DND-41 (cell line): ENCODE data around the gene IGSF21.

Source experiments
- ATAC-seq: fragments of 200-7000 bp; cut with Tn5 transposase; 3 replicates; pipeline ENCODE4 v1.9.1; 2021; ENCODE audit warnings: low read depth; ENCODE audit not compliant: insufficient read depth
- DNase-seq: peaks from one replicate; pipeline ENCODE4 v3.0.0-alpha.2; 2020
- H2AFZ ChIP-seq: 2 replicates; pipeline ENCODE4 v1.6.0; 2012; ENCODE audit warnings: low read depth, low read length
- H3K27ac ChIP-seq: 2 replicates; pipeline ENCODE4 v1.5.1; 2012; ENCODE audit warnings: low read length, inconsistent platforms
- H3K27me3 ChIP-seq: fragments of 200-600 bp; sonication (generic); 2 replicates; pipeline ENCODE4 v1.6.0; 2012; ENCODE audit warnings: low read length, mild to moderate bottlenecking, inconsistent platforms; ENCODE audit not compliant: insufficient read depth, poor library complexity
- H3K36me3 ChIP-seq: 2 replicates; pipeline ENCODE4 v1.5.1; 2012; ENCODE audit warnings: low read length, inconsistent platforms; ENCODE audit not compliant: insufficient read depth
- H3K4me1 ChIP-seq: 2 replicates; pipeline ENCODE4 v1.5.1; 2012; ENCODE audit warnings: mild to moderate bottlenecking, low read length; ENCODE audit not compliant: insufficient read depth
- H3K4me2 ChIP-seq: 2 replicates; pipeline ENCODE4 v1.6.0; 2012; ENCODE audit warnings: mild to moderate bottlenecking, moderate library complexity, low read length, inconsistent platforms; ENCODE audit not compliant: insufficient read depth
- H3K4me3 ChIP-seq, 2 experiments: fragments of 200-600 bp in 1 of 2; shearing (Covaris generic) in 1 of 2; 2 replicates each; pipeline ENCODE4 v1.5.1; 2012 to 2016; ENCODE audit warnings: inconsistent platforms in 2 of 2, low read length in 2 of 2, mild to moderate bottlenecking in 2 of 2, low read depth in 1 of 2, moderate library complexity in 1 of 2
- H3K79me2 ChIP-seq: 2 replicates; pipeline ENCODE4 v1.6.0; 2012; ENCODE audit warnings: low read length, inconsistent platforms; ENCODE audit not compliant: insufficient read depth
- H3K9ac ChIP-seq: 2 replicates; pipeline ENCODE4 v1.6.0; 2012; ENCODE audit warnings: low read depth, mild to moderate bottlenecking, inconsistent platforms, low read length, moderate library complexity
- H3K9me3 ChIP-seq: 2 replicates; pipeline ENCODE4 v1.5.1; 2012; ENCODE audit warnings: low read length, moderate library complexity, mild to moderate bottlenecking, inconsistent platforms; ENCODE audit not compliant: insufficient read depth, severe bottlenecking
- H4K20me1 ChIP-seq: 2 replicates; pipeline ENCODE4 v1.6.0; 2012; ENCODE audit warnings: low read length; ENCODE audit not compliant: insufficient read depth
- CTCF ChIP-seq: IDR thresholded peaks from 2 replicates; pipeline ENCODE4 v1.5.1; 2012; ENCODE audit warnings: borderline replicate concordance, low read length, moderate library complexity, mild to moderate bottlenecking; ENCODE audit not compliant: poor library complexity, severe bottlenecking; ENCODE audit errors: extremely low read depth
- EZH2 ChIP-seq: IDR thresholded peaks from 3 replicates; pipeline ENCODE4 v1.6.1; 2012; ENCODE audit warnings: borderline replicate concordance, low read depth, mild to moderate bottlenecking, moderate library complexity, low read length, inconsistent platforms; ENCODE audit not compliant: severe bottlenecking

Gene IGSF21

GRCh38 chr1:18279351-18280074 is 171.9 kb downstream of the IGSF21 start:
- Histone ChIP-seq H3K4me1 (no peaks in the 10 kb centered on the region), H3K4me3 (no peak overlapping the region), H3K36me3 (no peaks in the 10 kb centered on the region), H2AFZ (no peak overlapping the region), H3K27ac (no peak overlapping the region), H3K27me3 (peaks cover 6% of the 10 kb centered on the region), H3K4me2 (no peak overlapping the region), H3K79me2 (no peaks in the 10 kb centered on the region), H3K9ac (no peak overlapping the region), H4K20me1 (peaks cover 4% of the 10 kb centered on the region; the same call in 1 of the 2 replicates), H3K9me3 (no peaks in the 10 kb centered on the region)
- TF ChIP-seq EZH2 (no peak), CTCF (no peak)
- no peak for ATAC-seq
- DNase-seq, result no peak

DNA sequence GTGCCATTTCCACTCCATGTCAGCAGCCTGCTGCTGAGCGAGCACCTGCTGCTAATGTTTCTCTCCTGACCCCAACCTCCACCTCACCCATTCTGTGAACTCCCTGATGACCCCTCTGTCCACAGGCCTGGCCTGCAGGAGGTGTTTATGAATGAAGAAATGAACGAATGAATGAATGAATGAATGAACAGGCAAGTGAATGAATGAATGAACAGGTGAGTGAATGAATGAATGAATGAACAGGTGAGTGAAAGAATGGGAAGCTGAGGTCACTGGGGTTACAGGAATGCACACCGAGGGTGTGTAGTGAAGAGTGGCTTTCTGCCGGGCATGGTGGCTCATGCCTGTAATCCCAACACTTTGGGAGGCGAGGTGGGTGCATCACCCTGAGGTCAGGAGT is 173.4 kb downstream of the IGSF21 start:
- TF ChIP-seq CTCF (no peak), EZH2 (no peak)
- Histone ChIP-seq H3K9me3 (no peaks in the 10 kb centered on the region), H3K27ac (no peak overlapping the region), H3K4me1 (no peaks in the 10 kb centered on the region), H4K20me1 (peaks cover 4% of the 10 kb centered on the region; the same call in 1 of the 2 replicates), H3K4me2 (no peak overlapping the region), H3K27me3 (peaks cover 7% of the 10 kb centered on the region), H3K36me3 (no peaks in the 10 kb centered on the region), H3K79me2 (no peaks in the 10 kb centered on the region), H3K4me3 (no peak overlapping the region), H2AFZ (no peak overlapping the region), H3K9ac (no peak overlapping the region)
- ATAC-seq (no peak), DNase-seq (no peak)

- TF ChIP-seq CTCF (no peak), EZH2 (no peak)
- no peaks in the 10 kb centered on the region for H3K79me2 ChIP-seq
- H4K20me1 ChIP-seq, result peaks cover 4% of the 10 kb centered on the region; the same call in 1 of the 2 replicates
- H3K4me3 ChIP-seq, result no peak overlapping the region
- H3K9me3 ChIP-seq, result no peaks in the 10 kb centered on the region
- DNase-seq, result no peak
- H3K36me3 ChIP-seq, result no peaks in the 10 kb centered on the region
- H3K4me1 ChIP-seq, result no peaks in the 10 kb centered on the region
- no peak overlapping the region for H2AFZ ChIP-seq
- no peak overlapping the region for H3K27ac ChIP-seq
- no peak for ATAC-seq
- no peak overlapping the region for H3K9ac ChIP-seq
- peaks cover 7% of the 10 kb centered on the region for H3K27me3 ChIP-seq
- H3K4me2 ChIP-seq, result no peak overlapping the region
These were observed 175.4 kb downstream of the IGSF21 start for GRCh38 chr1:18282851-18283600.
